ENCODE measurements around the gene ENOX1.

Gene ENOX1

GRCh38 chr13:43333176-43333575 is 453.6 kb downstream of the ENOX1 start:
- TF ChIP-seq TAF1 (IDR thresholded peaks at IDR 0.05; ENCODE audit: borderline replicate concordance, insufficient read depth, low read length): no peak
- no peak for TF ChIP-seq REST (IDR thresholded peaks at IDR 0.05; ENCODE audit: insufficient read depth in 1 of 2, low read depth in 2 of 2, low read length in 2 of 2)
- no peak for TF ChIP-seq SIN3A (IDR thresholded peaks at IDR 0.05; ENCODE audit: borderline replicate concordance, insufficient read depth, low read length)
- TF ChIP-seq POLR2AphosphoS5 (IDR thresholded peaks at IDR 0.05; ENCODE audit: low read depth, low read length): no peak
- TF ChIP-seq FOXP2 (optimal IDR thresholded peaks at IDR 0.05; ENCODE audit: borderline replicate concordance, extremely low read depth, extremely low read length, insufficient read depth): no peak

- no peak for TF ChIP-seq FOXP2 (optimal IDR thresholded peaks at IDR 0.05; ENCODE audit: borderline replicate concordance, extremely low read depth, extremely low read length, insufficient read depth)
- no peak for TF ChIP-seq POLR2AphosphoS5 (IDR thresholded peaks at IDR 0.05; ENCODE audit: low read depth, low read length)
- TF ChIP-seq REST (IDR thresholded peaks at IDR 0.05; ENCODE audit: insufficient read depth in 1 of 2, low read depth in 2 of 2, low read length in 2 of 2): no peak
- no peak for TF ChIP-seq TAF1 (IDR thresholded peaks at IDR 0.05; ENCODE audit: borderline replicate concordance, insufficient read depth, low read length)
- no peak for TF ChIP-seq SIN3A (IDR thresholded peaks at IDR 0.05; ENCODE audit: borderline replicate concordance, insufficient read depth, low read length)
Measured at GRCh38 chr13:43331672-43332071, 455.1 kb downstream of the ENOX1 start.

GRCh38 chr13:43329702-43330101 is 457.1 kb downstream of the ENOX1 start:
- TF ChIP-seq SIN3A (IDR thresholded peaks at IDR 0.05; ENCODE audit: borderline replicate concordance, insufficient read depth, low read length): no peak
- TF ChIP-seq TAF1 (IDR thresholded peaks at IDR 0.05; ENCODE audit: borderline replicate concordance, insufficient read depth, low read length): no peak
- no peak for TF ChIP-seq POLR2AphosphoS5 (IDR thresholded peaks at IDR 0.05; ENCODE audit: low read depth, low read length)
- TF ChIP-seq FOXP2 (optimal IDR thresholded peaks at IDR 0.05; ENCODE audit: borderline replicate concordance, extremely low read depth, extremely low read length, insufficient read depth): no peak
- TF ChIP-seq REST (IDR thresholded peaks at IDR 0.05; ENCODE audit: insufficient read depth in 1 of 2, low read depth in 2 of 2, low read length in 2 of 2): no peak

- TF ChIP-seq TAF1 (IDR thresholded peaks at IDR 0.05; ENCODE audit: borderline replicate concordance, insufficient read depth, low read length): no peak
- no peak for TF ChIP-seq REST (IDR thresholded peaks at IDR 0.05; ENCODE audit: insufficient read depth in 1 of 2, low read depth in 2 of 2, low read length in 2 of 2)
Measured at GRCh38 chr13:43328907-43329306, 457.9 kb downstream of the ENOX1 start.

- TF ChIP-seq FOXP2 (optimal IDR thresholded peaks at IDR 0.05; ENCODE audit: borderline replicate concordance, extremely low read depth, extremely low read length, insufficient read depth) (no peak), POLR2AphosphoS5 (IDR thresholded peaks at IDR 0.05; ENCODE audit: low read depth, low read length) (no peak), TAF1 (IDR thresholded peaks at IDR 0.05; ENCODE audit: borderline replicate concordance, insufficient read depth, low read length) (no peak), SIN3A (IDR thresholded peaks at IDR 0.05; ENCODE audit: borderline replicate concordance, insufficient read depth, low read length) (no peak), REST (IDR thresholded peaks at IDR 0.05; ENCODE audit: insufficient read depth in 1 of 2, low read depth in 2 of 2, low read length in 2 of 2) (no peak)
Measured at GRCh38 chr13:43326100-43326499, 460.7 kb downstream of the ENOX1 start.

All from PFSK-1 (cell line).